GM12878 (cell line): Measurements from ENCODE around the gene CD70. TPM values are rescaled to one million over a fixed set of nuclear protein-coding genes. Genes with fewer than 3 reads are reported as not detected.

Experiments used
- BACH1 ChIP-seq: fragments of 450-650 bp; IDR thresholded peaks from 2 replicates; pipeline ENCODE4 v1.6.1; 2017; ENCODE audit warnings: mild to moderate bottlenecking, borderline replicate concordance
- IKZF1 ChIP-seq: fragments of 450-650 bp; conservative IDR thresholded peaks from 2 replicates; pipeline ENCODE4 v1.6.1; 2017; ENCODE audit warnings: antibody characterized with exemption, mild to moderate bottlenecking
- LARP7 ChIP-seq: fragments of 450-650 bp; IDR thresholded peaks from 2 replicates; pipeline ENCODE4 v1.6.1; 2017; ENCODE audit warnings: mild to moderate bottlenecking
- MEF2B ChIP-seq: fragments of 450-650 bp; IDR thresholded peaks from 2 replicates; pipeline ENCODE4 v1.6.1; 2018; ENCODE audit warnings: mild to moderate bottlenecking, moderate library complexity; ENCODE audit not compliant: partially characterized antibody, poor library complexity, severe bottlenecking
- MYB ChIP-seq: fragments of 150-350 bp; IDR thresholded peaks from 2 replicates; pipeline ENCODE4 v1.6.1; 2014; ENCODE audit warnings: mild to moderate bottlenecking, low read depth, low read length, borderline replicate concordance
- NFIC ChIP-seq: IDR thresholded peaks from 2 replicates; pipeline ENCODE4 v1.6.1; 2012; ENCODE audit warnings: low read depth, mild to moderate bottlenecking, inconsistent platforms, low read length, moderate library complexity
- YY1 ChIP-seq: IDR thresholded peaks from 2 replicates; pipeline ENCODE4 v1.6.1; 2011; ENCODE audit warnings: low read depth, mild to moderate bottlenecking, low read length
- ZNF592 ChIP-seq: fragments of 450-650 bp; IDR thresholded peaks from 2 replicates; pipeline ENCODE4 v1.6.1; 2017; ENCODE audit warnings: mild to moderate bottlenecking, moderate library complexity
- polyA plus RNA-seq, 11 experiments: library from polyadenylated mRNA; depleted of rRNA in 4 of 11; unstranded in 6 of 11; stranded (reverse) in 5 of 11; fragments of >200 nt; fragmentation: Nextera tagmentation in 4 of 11; fragmentation: Illumina TruSeq in 1 of 11; extraction: Ambion mirVana in 4 of 11; extraction: Trizol in 1 of 11; gene quantifications; 1 replicate in 1 of 11; 2 replicates in 10 of 11; pipeline versions ENCODE4 v1.2.1 to v1.2.3, GENCODE V29; 2011 to 2016; ENCODE audit warnings: inconsistent platforms in 2 of 11, missing spikeins in 2 of 11, low read depth in 1 of 11
- total RNA-seq, 4 experiments: library from RNA; depleted of rRNA in 3 of 4; stranded (reverse); fragments of >200 nt in 3 of 4; fragmentation: Illumina TruSeq in 1 of 4; extraction: Trizol in 1 of 4; gene quantifications; 2 replicates each; pipeline versions ENCODE4 v1.2.1 to v1.2.3, GENCODE V29; 2013 to 2021

CD70 gene
- total and polyA plus RNA-seq, 10 of the 15 experiments (the other 5 are each of a cell fraction or from before 2014, with no cell fraction given) = 16.4 to 441 (median 265) TPM

- no peak for TF ChIP-seq MEF2B
- TF ChIP-seq MYB = no peak
- TF ChIP-seq ZNF592 = peak; percentile 95
- 0 out of 2 replicates have a peak, but pooled peaks have one; percentile 14 for TF ChIP-seq IKZF1
- 0 out of 2 replicates have a peak, but pooled peaks have one; percentile 17 for TF ChIP-seq BACH1
- no peak for TF ChIP-seq LARP7
- no peak for TF ChIP-seq NFIC
- peak; percentile 46; the same call in 1 of the 2 replicates for TF ChIP-seq YY1
Measured at GRCh38 chr19:6579450-6580178, 11.3 kb downstream of the CD70 start (continued).
